Measurements from ENCODE around the gene AKAP10. TPM values are rescaled to one million over a fixed set of nuclear protein-coding genes. Genes with fewer than 3 reads are reported as not detected.

AKAP10 gene
- 10 to 100 TPM; 36.5 to 43.0 TPM for total RNA-seq

GRCh38 chr17:19977293-19978208 is at the start of gene AKAP10:
Gene AKAP10 (minus strand): TSS chr17:19977828. CDS start chr17:19977679, 149 bp downstream.

GRCh38 chr17:20009302-20010098 is 31.9 kb upstream of the AKAP10 start, which contains the start of gene SPECC1:
Gene SPECC1 (plus strand): TSS chr17:20009359. CDS start chr17:20096652, 87,293 bp downstream.

GRCh38 chr17:19867329-19868078 is 110.1 kb downstream of the AKAP10 start, which contains the start of gene ULK2:
Gene ULK2 (minus strand): TSS chr17:19867936. CDS start chr17:19867417, 519 bp downstream.

Other genes starting within 250 kb of the AKAP10 start
- gene ALDH3A1, start 229.5 kb downstream of the AKAP10 start, total RNA-seq, result under 1 TPM; 0.12 to 0.13 TPM
- 10 to 100 TPM; 10.6 to 12.5 TPM for gene ULK2, start 109.9 kb downstream of the AKAP10 start, total RNA-seq
- 1 to 10 TPM; 4.4 to 4.8 TPM for gene SPECC1, start 31.5 kb upstream of the AKAP10 start, total RNA-seq

Data from activated naive CD4-positive, alpha-beta T cell treated with anti-CD3 and anti-CD28 coated beads, Interleukin-2, amount 10 ng/mL, durations not matched to agents 5 hours and 36 hours (primary cell).